Thyroid gland (tissue), 4 donors: Measurements from ENCODE around the gene SOCS4. TPM values are rescaled to one million over a fixed set of nuclear protein-coding genes. Genes with fewer than 3 reads are reported as not detected.
A peak's percentile ranks its signal among the peaks of the same experiment; 100 is the strongest.

Experiments
- DNase-seq, 2 donors: peaks; one replicate each; pipeline ENCODE4 v3.0.0-alpha.2; 2019
- H3K27ac ChIP-seq, 3 donors: fragments of 200-600 bp; sonication (generic); 1 replicate in 2 of 3; 2 replicates in 1 of 3; pipeline ENCODE4 v1.5.1; 2016 to 2019; ENCODE audit warnings: mild to moderate bottlenecking in 1 of 3, moderate library complexity in 1 of 3
- H3K27me3 ChIP-seq: fragments of 200-600 bp; sonication (generic); one replicate; pipeline ENCODE4 v1.5.1; 2019
- H3K36me3 ChIP-seq, 2 donors: fragments of 200-600 bp; sonication (generic); one replicate each; pipeline ENCODE4 v1.5.1; 2016 to 2019
- H3K4me1 ChIP-seq, 2 donors: fragments of 200-600 bp; sonication (generic); one replicate each; pipeline ENCODE4 v1.5.1; 2017 to 2019
- H3K4me3 ChIP-seq, 3 donors: fragments of 200-600 bp; sonication (generic); replicated peaks in 1 of 3; 1 replicate in 2 of 3; 2 replicates in 1 of 3; pipeline ENCODE4 v1.5.1; 2016; ENCODE audit warnings: mild to moderate bottlenecking in 1 of 3
- H3K9me3 ChIP-seq: fragments of 200-600 bp; sonication (generic); one replicate; pipeline ENCODE4 v1.5.1; 2017
- POLR2A ChIP-seq, 2 donors: fragments of 450-650 bp; IDR thresholded peaks; one replicate each; pipeline ENCODE4 v1.6.1; 2017; ENCODE audit warnings: antibody characterized with exemption in 2 of 2, mild to moderate bottlenecking in 2 of 2, moderate library complexity in 1 of 2
- WGBS, 2 donors: methylation state at CpG; one replicate each; pipeline ENCODE4 v1.1.5; 2017; 5-methylcytosine and 5-hydroxymethylcytosine counted together
- intact Hi-C: fragments of 100-400 bp; cut with DNase I; formaldehyde crosslinking; loops from one replicate; pipeline ENCODE4 v1.15.1; 2023
- total RNA-seq, 4 donors: library from RNA; depleted of rRNA; stranded (reverse); fragments of >200 nt; gene quantifications; one replicate each; pipeline ENCODE4 v1.2.3, GENCODE V29; 2016
- TF ChIP-seq, protein P1 (sequence below), 6 experiments: fragments of 200-600 bp in 3 of 6; fragments of 450-650 bp in 3 of 6; sonication (generic) in 3 of 6; IDR thresholded peaks; one replicate each; pipeline ENCODE4 v1.5.1; 2016 to 2019; ENCODE audit warnings: antibody characterized with exemption in 6 of 6, mild to moderate bottlenecking in 2 of 6, inconsistent platforms in 1 of 6, moderate library complexity in 1 of 6

SOCS4 gene
- total RNA-seq, 4 donors from 2014 or later = 18.2 to 26.5 (median 19.7) TPM

GRCh38 chr14:55097881-55098560 is 71.0 kb downstream of the SOCS4 start:
- no peak for DNase-seq
- peak overlapping the region in 2 of 3 donors; percentile 21 to 60 for H3K27ac ChIP-seq
- intact Hi-C loops = no loop called here

GRCh38 chr14:55098561-55098898 is 71.5 kb downstream of the SOCS4 start:
- Histone ChIP-seq H3K4me3 (no peak overlapping the region), H3K4me1 (peaks cover 17 to 49% of the 10 kb centered on the region in 2 donors), H3K27me3 (no peaks in the 10 kb centered on the region), H3K27ac (peak overlapping the region in 1 of 3 donors; percentile 60), H3K9me3 (no peaks in the 10 kb centered on the region), H3K36me3 (no peaks in the 10 kb centered on the region)
- TF ChIP-seq, protein P1, sequence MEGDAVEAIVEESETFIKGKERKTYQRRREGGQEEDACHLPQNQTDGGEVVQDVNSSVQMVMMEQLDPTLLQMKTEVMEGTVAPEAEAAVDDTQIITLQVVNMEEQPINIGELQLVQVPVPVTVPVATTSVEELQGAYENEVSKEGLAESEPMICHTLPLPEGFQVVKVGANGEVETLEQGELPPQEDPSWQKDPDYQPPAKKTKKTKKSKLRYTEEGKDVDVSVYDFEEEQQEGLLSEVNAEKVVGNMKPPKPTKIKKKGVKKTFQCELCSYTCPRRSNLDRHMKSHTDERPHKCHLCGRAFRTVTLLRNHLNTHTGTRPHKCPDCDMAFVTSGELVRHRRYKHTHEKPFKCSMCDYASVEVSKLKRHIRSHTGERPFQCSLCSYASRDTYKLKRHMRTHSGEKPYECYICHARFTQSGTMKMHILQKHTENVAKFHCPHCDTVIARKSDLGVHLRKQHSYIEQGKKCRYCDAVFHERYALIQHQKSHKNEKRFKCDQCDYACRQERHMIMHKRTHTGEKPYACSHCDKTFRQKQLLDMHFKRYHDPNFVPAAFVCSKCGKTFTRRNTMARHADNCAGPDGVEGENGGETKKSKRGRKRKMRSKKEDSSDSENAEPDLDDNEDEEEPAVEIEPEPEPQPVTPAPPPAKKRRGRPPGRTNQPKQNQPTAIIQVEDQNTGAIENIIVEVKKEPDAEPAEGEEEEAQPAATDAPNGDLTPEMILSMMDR (IDR thresholded peaks at IDR 0.05) = no peak
- no peak for TF ChIP-seq POLR2A (IDR thresholded peaks at IDR 0.05)
- no peak for DNase-seq
- intact Hi-C loops = no loop called here
- WGBS, 2 donors = 90 to 96% methylated on average over 1 of the region's 1 CpG

More at GRCh38 chr14:55097881-55098560, 71.0 kb downstream of the SOCS4 start:
- Histone ChIP-seq H3K4me1 (peaks cover 12 to 44% of the 10 kb centered on the region in 2 donors), H3K27me3 (no peaks in the 10 kb centered on the region), H3K4me3 (no peak overlapping the region), H3K9me3 (no peaks in the 10 kb centered on the region), H3K36me3 (no peaks in the 10 kb centered on the region)
- 62 to 65% methylated on average over 5 of the region's 5 CpGs for WGBS, 2 donors
- no peak for TF ChIP-seq POLR2A (IDR thresholded peaks at IDR 0.05)
- TF ChIP-seq, protein P1 (IDR thresholded peaks at IDR 0.05) = no peak

Other genes starting within 250 kb of the SOCS4 start
- gene GCH1, start 124.4 kb upstream of the SOCS4 start, total RNA-seq = 1 to 10 TPM; 5.2 to 7.8 (median 7.4) TPM
- 1 to 10 TPM; 1.2 to 2.3 (median 1.9) TPM for gene WDHD1, start 137 bp upstream of the SOCS4 start, total RNA-seq
- gene MAPK1IP1L, start 24.4 kb downstream of the SOCS4 start, total RNA-seq = 10 to 100 TPM; 56.6 to 89.9 (median 69.6) TPM
- gene LGALS3, start 102.0 kb downstream of the SOCS4 start, total RNA-seq = 100 to 1,000 TPM in 2 of 4 donors, 10 to 100 TPM in 2; 65.7 to 201 (median 111) TPM
- under 1 TPM in 3 of 4 donors, not detected in 1; 0.22 to 0.42 (median 0.27) TPM for gene DLGAP5, start 164.3 kb downstream of the SOCS4 start, total RNA-seq
- gene FBXO34, start 244.2 kb downstream of the SOCS4 start, total RNA-seq = 10 to 100 TPM; 60.0 to 88.5 (median 81.9) TPM